ENCODE measurements around the gene SBNO2. TPM values are rescaled to one million over a fixed set of nuclear protein-coding genes. Genes with fewer than 3 reads are reported as not detected.

The SBNO2 gene
- polyA plus RNA-seq, 1 of the 3 experiments (the other 2 are of a cell fraction) = 18.3 TPM

GRCh38 chr19:1159864-1160595, 14.0 kb downstream of the SBNO2 start:
- no peaks in the 10 kb centered on the region for H3K9me3 ChIP-seq
- H3K27ac ChIP-seq (ENCODE audit: low read depth in 2 of 2, low read length in 1 of 2) = no peak overlapping the region
- TF ChIP-seq FOXJ3 (CRISPR knock-in tag; IDR thresholded peaks at IDR 0.05) = no peak
- no peak for TF ChIP-seq IRF3 (IDR thresholded peaks at IDR 0.05; ENCODE audit: low read depth, low read length)
- no peak for TF ChIP-seq MXI1 (IDR thresholded peaks at IDR 0.05; ENCODE audit: low read depth, low read length)
- H3K4me3 ChIP-seq (ENCODE audit: low read depth in 2 of 2, low read length in 1 of 2) = no peak overlapping the region
- no peak for DNase-seq
- H4K20me1 ChIP-seq (ENCODE audit: insufficient read depth) = peaks cover 52% of the 10 kb centered on the region
- CTCF ChIA-PET = interaction anchor here (0.6 to 1.2 kb wide), 2 partner anchors 47 to 49 kb away, joined by 3 to 4 read pairs; no protein-coding TSS in a partner anchor
- no peak overlapping the region for H3K9ac ChIP-seq
- H3K36me3 ChIP-seq (replicated peaks in 1 of 2; ENCODE audit: control insufficient read depth in 1 of 2, insufficient read depth in 2 of 2, low read length in 1 of 2) = peaks cover 0 to 5% of the 10 kb centered on the region in 2 experiments
- no peaks in the 10 kb centered on the region for H3K27me3 ChIP-seq (ENCODE audit: insufficient read depth)
- no peaks in the 10 kb centered on the region for H3F3A ChIP-seq (replicated peaks; ENCODE audit: insufficient read depth)
- POLR2A ChIA-PET = no interaction called here
- peaks cover 0 to 11% of the 10 kb centered on the region in 2 experiments; a peak in 1 of 4 replicates for H3K4me1 ChIP-seq (ENCODE audit: control insufficient read depth in 1 of 2, insufficient read depth in 2 of 2, low read depth in 1 of 2, low read length in 1 of 2)
- peaks cover 53% of the 10 kb centered on the region; the same call in 1 of the 2 replicates for H3K79me2 ChIP-seq (ENCODE audit: insufficient read depth)
- H2AFZ ChIP-seq (ENCODE audit: low read depth) = no peak overlapping the region
- 95% methylated on average over 4 of the region's 31 CpGs for WGBS (ENCODE audit: low lambda C conversion rate)
- H3K4me2 ChIP-seq = no peak overlapping the region
- H3K9me2 ChIP-seq = no peaks in the 10 kb centered on the region

GRCh38 chr19:1158885-1159448, 15.1 kb downstream of the SBNO2 start:
- H4K20me1 ChIP-seq (ENCODE audit: insufficient read depth) = peaks cover 56% of the 10 kb centered on the region
- peaks cover 0 to 17% of the 10 kb centered on the region in 2 experiments; a peak in 1 of 4 replicates for H3K4me1 ChIP-seq (ENCODE audit: control insufficient read depth in 1 of 2, insufficient read depth in 2 of 2, low read depth in 1 of 2, low read length in 1 of 2)
- 98% methylated on average over 22 of the region's 32 CpGs for whole genome bisulfite sequencing (ENCODE audit: low lambda C conversion rate)
- CTCF ChIA-PET = no interaction called here
- H3K9me3 ChIP-seq = no peaks in the 10 kb centered on the region
- TF ChIP-seq FOXJ3 (CRISPR knock-in tag; IDR thresholded peaks at IDR 0.05) = no peak
- TF ChIP-seq EZH2phosphoT487 (IDR thresholded peaks at IDR 0.05; ENCODE audit: borderline replicate concordance, low read depth) = no peak
- TF ChIP-seq SMC3 (IDR thresholded peaks at IDR 0.05; ENCODE audit: low read depth, low read length) = no peak
- TF ChIP-seq GABPA (IDR thresholded peaks at IDR 0.05; ENCODE audit: low read depth) = no peak
- TF ChIP-seq RXRA (IDR thresholded peaks at IDR 0.05; ENCODE audit: borderline replicate concordance, low read depth) = no peak
- TF ChIP-seq POLR2AphosphoS5 (IDR thresholded peaks at IDR 0.05; ENCODE audit: low read depth, low read length) = no peak
- TF ChIP-seq NFIC (IDR thresholded peaks at IDR 0.05; ENCODE audit: borderline replicate concordance) = no peak
- TF ChIP-seq REST (IDR thresholded peaks at IDR 0.05; ENCODE audit: low read depth, low read length) = no peak
- TF ChIP-seq PBX3 (IDR thresholded peaks at IDR 0.05) = no peak
- TF ChIP-seq GATA2 (CRISPR knock-in tag; IDR thresholded peaks at IDR 0.05) = no peak
- no peak for TF ChIP-seq ELF1 (IDR thresholded peaks at IDR 0.05)
- no peak for TF ChIP-seq MXI1 (IDR thresholded peaks at IDR 0.05; ENCODE audit: low read depth, low read length)
- no peak for TF ChIP-seq CTCF (IDR thresholded peaks at IDR 0.05)
- TF ChIP-seq USF1 (IDR thresholded peaks at IDR 0.05; ENCODE audit: borderline replicate concordance, low read depth) = no peak
- TF ChIP-seq TEAD4 (IDR thresholded peaks at IDR 0.05; ENCODE audit: borderline replicate concordance, insufficient read depth) = no peak
- no peak for TF ChIP-seq RFX5 (IDR thresholded peaks at IDR 0.05; ENCODE audit: low read length)
- no peak overlapping the region for H3K4me3 ChIP-seq (ENCODE audit: low read depth in 2 of 2, low read length in 1 of 2)
- no peaks in the 10 kb centered on the region for H3F3A ChIP-seq (replicated peaks; ENCODE audit: insufficient read depth)
- DNase-seq = no peak
- H3K27ac ChIP-seq (ENCODE audit: low read depth in 2 of 2, low read length in 1 of 2) = no peak overlapping the region
- H3K9me2 ChIP-seq = no peaks in the 10 kb centered on the region
- no peak overlapping the region for H3K4me2 ChIP-seq
- H3K36me3 ChIP-seq (replicated peaks in 1 of 2; ENCODE audit: control insufficient read depth in 1 of 2, insufficient read depth in 2 of 2, low read length in 1 of 2) = peaks cover 0 to 5% of the 10 kb centered on the region in 2 experiments
- H3K79me2 ChIP-seq (ENCODE audit: insufficient read depth) = peaks cover 52% of the 10 kb centered on the region; the same call in 1 of the 2 replicates
- no peaks in the 10 kb centered on the region for H3K27me3 ChIP-seq (ENCODE audit: insufficient read depth)
- POLR2A ChIA-PET = interaction anchor here (0.6 kb wide), 1 partner anchor 15 kb away, joined by 5 read pairs; no protein-coding TSS in a partner anchor
- no peak overlapping the region for H3K9ac ChIP-seq
- H2AFZ ChIP-seq (ENCODE audit: low read depth) = no peak overlapping the region

Measured in SK-N-SH (cell line).